Endometrial microvascular endothelial cells (primary cell): ENCODE measurements around the gene DLG1. TPM values are rescaled to one million over a fixed set of nuclear protein-coding genes. Genes with fewer than 3 reads are reported as not detected.

Experiments
- in situ Hi-C: cut with HindIII; loops from 2 replicates; pipeline ENCODE4 v1.10.0; 2017; ENCODE audit warnings: low sequenced_read_pairs, low pct_unique_long_range_greater_than_20kb; ENCODE audit errors: inconsistent ontology term
- total RNA-seq: library from RNA; depleted of rRNA; stranded (reverse); fragments of >200 nt; gene quantifications from one replicate; pipeline ENCODE4 v1.2.3, GENCODE V29; 2015; ENCODE audit errors: inconsistent ontology term

Gene DLG1
- total RNA-seq, 1 donor from 2014 or later: 32.8 TPM

- in situ Hi-C loops: no loop called here
Observed at GRCh38 chr3:197260491-197261163, 37.8 kb downstream of the DLG1 start.

- in situ Hi-C loops: no loop called here
Observed at GRCh38 chr3:197259096-197259495, 39.3 kb downstream of the DLG1 start.

GRCh38 chr3:197258168-197258755 lies 40.1 kb downstream of the DLG1 start:
- in situ Hi-C loops: no loop called here

GRCh38 chr3:197257711-197258110 lies 40.7 kb downstream of the DLG1 start:
- in situ Hi-C loops: no loop called here

GRCh38 chr3:197256836-197257444 lies 41.5 kb downstream of the DLG1 start:
- in situ Hi-C loops: no loop called here

GRCh38 chr3:197256104-197256503 lies 42.3 kb downstream of the DLG1 start:
- in situ Hi-C loops: no loop called here

GRCh38 chr3:197253238-197253947 lies 45.0 kb downstream of the DLG1 start:
- in situ Hi-C loops: no loop called here

GRCh38 chr3:197249542-197249941 lies 48.9 kb downstream of the DLG1 start:
- in situ Hi-C loops: no loop called here

- in situ Hi-C loops: no loop called here
Observed at GRCh38 chr3:197248341-197248740, 50.1 kb downstream of the DLG1 start.

- in situ Hi-C loops: no loop called here
Observed at GRCh38 chr3:197244751-197245150, 53.7 kb downstream of the DLG1 start.

GRCh38 chr3:197242784-197243432 lies 55.5 kb downstream of the DLG1 start:
- in situ Hi-C loops: no loop called here

- in situ Hi-C loops: no loop called here
Observed at GRCh38 chr3:197241173-197241572, 57.2 kb downstream of the DLG1 start.

- in situ Hi-C loops: no loop called here
Observed at GRCh38 chr3:197239857-197240256, 58.6 kb downstream of the DLG1 start.

- in situ Hi-C loops: no loop called here
Observed at GRCh38 chr3:197238842-197239241, 59.6 kb downstream of the DLG1 start.

GRCh38 chr3:197237897-197238296 lies 60.5 kb downstream of the DLG1 start:
- in situ Hi-C loops: no loop called here

GRCh38 chr3:197236362-197236761 lies 62.0 kb downstream of the DLG1 start:
- in situ Hi-C loops: no loop called here

- in situ Hi-C loops: no loop called here
Observed at GRCh38 chr3:197234947-197235914, 63.2 kb downstream of the DLG1 start.

GRCh38 chr3:197231321-197231720 lies 67.1 kb downstream of the DLG1 start:
- in situ Hi-C loops: no loop called here
